Measurements from ENCODE around the gene FGFR1OP2. TPM values are rescaled to one million over a fixed set of nuclear protein-coding genes. Genes with fewer than 3 reads are reported as not detected.

FGFR1OP2 gene
- total RNA-seq, 4 donors from 2014 or later, result 13.7 to 85.4 (median 43.9) TPM

DNA sequence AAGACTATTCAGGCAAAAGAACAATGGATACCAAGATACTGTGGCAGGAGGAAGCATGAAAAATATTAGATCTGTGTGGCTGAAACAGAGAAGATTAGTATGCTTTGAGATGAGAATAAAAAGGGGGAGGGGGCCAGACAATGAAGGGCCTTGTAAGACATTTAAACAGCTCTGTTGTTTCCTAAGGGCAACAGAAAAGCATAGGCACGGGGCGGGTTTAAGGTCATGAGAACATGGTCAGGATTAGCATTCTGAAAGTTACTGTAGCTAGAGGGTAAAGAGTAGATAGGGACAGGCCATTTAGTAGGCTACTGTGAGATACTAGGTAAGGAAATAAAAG, 19.1 kb upstream of the FGFR1OP2 start:
- TF ChIP-seq POLR2A (IDR thresholded peaks at IDR 0.05) (no peak), EP300 (IDR thresholded peaks at IDR 0.05; ENCODE audit: low read depth) (no peak), POLR2AphosphoS5 (IDR thresholded peaks at IDR 0.05) (no peak)
- TF ChIP-seq, protein P1, sequence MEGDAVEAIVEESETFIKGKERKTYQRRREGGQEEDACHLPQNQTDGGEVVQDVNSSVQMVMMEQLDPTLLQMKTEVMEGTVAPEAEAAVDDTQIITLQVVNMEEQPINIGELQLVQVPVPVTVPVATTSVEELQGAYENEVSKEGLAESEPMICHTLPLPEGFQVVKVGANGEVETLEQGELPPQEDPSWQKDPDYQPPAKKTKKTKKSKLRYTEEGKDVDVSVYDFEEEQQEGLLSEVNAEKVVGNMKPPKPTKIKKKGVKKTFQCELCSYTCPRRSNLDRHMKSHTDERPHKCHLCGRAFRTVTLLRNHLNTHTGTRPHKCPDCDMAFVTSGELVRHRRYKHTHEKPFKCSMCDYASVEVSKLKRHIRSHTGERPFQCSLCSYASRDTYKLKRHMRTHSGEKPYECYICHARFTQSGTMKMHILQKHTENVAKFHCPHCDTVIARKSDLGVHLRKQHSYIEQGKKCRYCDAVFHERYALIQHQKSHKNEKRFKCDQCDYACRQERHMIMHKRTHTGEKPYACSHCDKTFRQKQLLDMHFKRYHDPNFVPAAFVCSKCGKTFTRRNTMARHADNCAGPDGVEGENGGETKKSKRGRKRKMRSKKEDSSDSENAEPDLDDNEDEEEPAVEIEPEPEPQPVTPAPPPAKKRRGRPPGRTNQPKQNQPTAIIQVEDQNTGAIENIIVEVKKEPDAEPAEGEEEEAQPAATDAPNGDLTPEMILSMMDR (IDR thresholded peaks at IDR 0.05), result no peak
- no peaks in the 10 kb centered on the region for H3K4me1 ChIP-seq
- in situ Hi-C loops (cut with MboI; ENCODE audit: low pct_ligation_motif_present in 1 of 4, low pct_unique_long_range_greater_than_20kb in 1 of 4, low sequenced_read_pairs in 3 of 4), result no loop called here
- intact Hi-C loops (cut with DNase I; ENCODE audit: low total_unique reads), result no loop called here
- no peak overlapping the region for H3K4me3 ChIP-seq
- H3K27ac ChIP-seq, result no peak overlapping the region
- WGBS, 2 donors (ENCODE audit: low coverage in 1 of 2), result 92 to 100% methylated on average over 2 of the region's 2 CpGs
- H3K27me3 ChIP-seq, result no peaks in the 10 kb centered on the region
- peaks cover 0 to 35% (median 12%) of the 10 kb centered on the region in 4 donors for H3K36me3 ChIP-seq
- DNase-seq, result no peak
- no peaks in the 10 kb centered on the region for H3K9me3 ChIP-seq

DNA sequence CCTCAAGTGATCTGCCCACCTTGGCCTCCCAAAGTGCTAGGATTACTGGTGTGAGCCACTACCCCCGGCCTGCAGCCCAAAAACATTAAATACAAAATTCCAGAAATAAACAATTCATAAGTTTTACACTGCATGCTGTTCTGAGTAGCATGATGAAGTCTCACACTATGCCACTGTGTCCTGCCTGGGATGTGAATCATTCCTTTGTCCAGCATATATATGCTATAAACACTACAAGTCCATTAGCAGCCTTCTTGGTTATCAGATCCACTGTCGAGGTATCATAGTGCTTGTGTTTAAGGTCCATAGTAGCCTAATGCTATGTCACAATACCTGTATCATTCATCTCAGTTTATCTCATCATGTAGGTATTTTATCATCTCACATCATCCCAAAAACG, 16.4 kb upstream of the FGFR1OP2 start:
- TF ChIP-seq EP300 (IDR thresholded peaks at IDR 0.05; ENCODE audit: low read depth) (no peak), POLR2A (IDR thresholded peaks at IDR 0.05) (no peak), POLR2AphosphoS5 (IDR thresholded peaks at IDR 0.05) (no peak)
- TF ChIP-seq, protein P1 (IDR thresholded peaks at IDR 0.05), result no peak
- no peak overlapping the region for H3K27ac ChIP-seq
- intact Hi-C loops (cut with DNase I; ENCODE audit: low total_unique reads) (no loop called here), in situ Hi-C loops (cut with MboI; ENCODE audit: low pct_ligation_motif_present in 1 of 4, low pct_unique_long_range_greater_than_20kb in 1 of 4, low sequenced_read_pairs in 3 of 4) (no loop called here)
- no peaks in the 10 kb centered on the region for H3K4me1 ChIP-seq
- DNase-seq, result no peak
- no peak overlapping the region for H3K4me3 ChIP-seq
- H3K36me3 ChIP-seq, result peaks cover 0 to 50% (median 19%) of the 10 kb centered on the region in 4 donors
- H3K27me3 ChIP-seq, result no peaks in the 10 kb centered on the region
- H3K9me3 ChIP-seq, result no peaks in the 10 kb centered on the region
- 80 to 91% methylated on average over 3 of the region's 3 CpGs for WGBS, 2 donors (ENCODE audit: low coverage in 1 of 2)

DNA sequence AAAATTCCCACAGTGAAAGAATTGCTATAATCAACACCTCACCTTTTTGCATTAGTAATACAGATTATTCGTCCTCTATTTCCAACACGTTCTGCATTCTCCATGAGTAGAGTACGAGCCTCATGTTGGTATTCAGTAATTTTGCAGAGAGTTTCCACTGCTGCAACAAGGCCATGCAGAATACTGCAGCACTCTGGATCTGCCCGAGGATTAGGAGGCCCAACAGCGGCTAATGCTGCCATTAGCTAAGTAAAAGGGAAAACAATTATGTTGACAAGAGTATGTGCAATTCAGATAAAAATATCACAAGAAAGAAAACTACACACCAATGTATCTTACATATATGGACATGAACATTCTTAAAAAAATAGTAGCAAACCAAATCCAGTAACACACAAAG, 9.6 kb upstream of the FGFR1OP2 start:
- TF ChIP-seq, protein P1 (IDR thresholded peaks at IDR 0.05), result no peak
- TF ChIP-seq POLR2A (IDR thresholded peaks at IDR 0.05), result no peak
- Histone ChIP-seq H3K36me3 (peaks cover 0 to 48% (median 16%) of the 10 kb centered on the region in 4 donors), H3K4me3 (no peak overlapping the region), H3K9me3 (no peaks in the 10 kb centered on the region), H3K27me3 (no peaks in the 10 kb centered on the region), H3K27ac (no peak overlapping the region), H3K4me1 (no peaks in the 10 kb centered on the region)
- in situ Hi-C loops (cut with MboI; ENCODE audit: low pct_ligation_motif_present in 1 of 4, low pct_unique_long_range_greater_than_20kb in 1 of 4, low sequenced_read_pairs in 3 of 4), result no loop called here
- no peak for DNase-seq
- 86 to 95% methylated on average over 3 to 5 of the region's 5 CpGs for WGBS, 2 donors (ENCODE audit: low coverage in 1 of 2)
- intact Hi-C loops (cut with DNase I; ENCODE audit: low total_unique reads), result no loop called here

DNA sequence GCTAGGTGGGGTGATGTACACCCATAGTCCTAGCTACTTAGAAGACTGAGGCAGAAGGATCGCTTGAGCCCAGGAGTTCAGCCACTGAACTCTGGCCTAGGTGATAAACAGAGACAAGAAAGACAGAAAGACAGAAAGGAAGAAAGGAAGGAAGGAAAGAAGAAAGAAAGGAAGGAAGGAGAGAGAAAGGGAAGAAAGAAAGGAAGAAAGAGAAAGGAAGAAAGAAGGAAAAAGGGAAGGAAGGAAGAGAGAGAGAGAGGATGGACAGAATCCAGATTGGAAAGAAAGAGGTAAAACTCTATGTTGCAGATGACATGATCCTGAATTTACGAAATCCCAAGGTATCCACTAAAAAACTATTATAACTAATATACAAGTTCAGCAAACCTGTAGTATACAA, 8.7 kb upstream of the FGFR1OP2 start:
- H3K36me3 ChIP-seq, result peaks cover 0 to 44% (median 13%) of the 10 kb centered on the region in 4 donors

More for the DNA sequence above, 8.7 kb upstream of the FGFR1OP2 start:
- intact Hi-C loops (cut with DNase I; ENCODE audit: low total_unique reads) (no loop called here), in situ Hi-C loops (cut with MboI; ENCODE audit: low pct_ligation_motif_present in 1 of 4, low pct_unique_long_range_greater_than_20kb in 1 of 4, low sequenced_read_pairs in 3 of 4) (no loop called here)
- Histone ChIP-seq H3K4me1 (no peaks in the 10 kb centered on the region), H3K9me3 (no peaks in the 10 kb centered on the region), H3K27ac (no peak overlapping the region), H3K4me3 (no peak overlapping the region), H3K27me3 (no peaks in the 10 kb centered on the region)
- DNase-seq, result no peak
- TF ChIP-seq EP300 (IDR thresholded peaks at IDR 0.05; ENCODE audit: low read depth) (no peak), POLR2A (IDR thresholded peaks at IDR 0.05) (no peak), POLR2AphosphoS5 (IDR thresholded peaks at IDR 0.05) (no peak)
- TF ChIP-seq, protein P1 (IDR thresholded peaks at IDR 0.05), result no peak
- WGBS, 2 donors (ENCODE audit: low coverage in 1 of 2), result 95 to 100% methylated on average over 2 of the region's 2 CpGs

Data from transverse colon (tissue), 4 donors.